ENCODE data around the gene EP400.

DNA sequence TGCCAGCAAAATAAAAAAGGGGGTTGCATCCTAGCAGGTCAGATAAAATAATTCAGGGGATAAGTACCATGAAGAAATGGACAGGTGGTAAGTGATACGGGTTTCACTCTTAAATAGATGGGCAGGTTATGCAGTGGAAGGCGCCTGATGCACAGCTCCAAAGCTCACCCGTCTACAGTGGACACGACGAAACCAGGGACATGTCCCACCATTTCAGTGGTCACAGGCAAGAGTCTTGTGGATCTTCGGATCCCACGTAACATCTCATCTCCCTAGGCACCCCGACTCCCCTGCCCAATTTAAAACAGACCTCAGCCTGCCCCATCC lies 133.8 kb downstream of the EP400 start:
- no peak for TF ChIP-seq CTCF (CRISPR knock-in tag; IDR thresholded peaks at IDR 0.05)
- no peak for TF ChIP-seq HDAC6 (IDR thresholded peaks at IDR 0.05; ENCODE audit: low read depth, low read length)
